ENCODE measurements around the gene OR1F1. TPM values are rescaled to one million over a fixed set of nuclear protein-coding genes. Genes with fewer than 3 reads are reported as not detected.

OR1F1 gene
- total RNA-seq, 1 experiment from 2014 or later, result 0.26 TPM

- H3K4me1 ChIP-seq (ENCODE audit: control insufficient read depth, insufficient read depth, low read length), result 0 out of 2 replicates have a peak, but pooled peaks cover 3% of the 10 kb centered on the region
- H3K36me3 ChIP-seq (ENCODE audit: control insufficient read depth, insufficient read depth, low read length), result no peaks in the 10 kb centered on the region
- intact Hi-C loops (cut with micrococcal nuclease; ENCODE audit: unreplicated experiment) (no loop called here), in situ Hi-C loops (cut with HindIII; ENCODE audit: low pct_unique_long_range_greater_than_20kb, low sequenced_read_pairs) (no loop called here)
- ChIA-PET POLR2A (no interaction called here), CTCF (no interaction called here)
- H3K27me3 ChIP-seq (ENCODE audit: control insufficient read depth, insufficient read depth, low read length), result no peaks in the 10 kb centered on the region
- H3K4me3 ChIP-seq (ENCODE audit: low read depth in 2 of 2, low read length in 2 of 2), result no peak overlapping the region
- TF ChIP-seq REST (IDR thresholded peaks at IDR 0.05; ENCODE audit: insufficient read depth in 1 of 2, low read depth in 2 of 2, low read length in 1 of 2), result no peak
- no peak for TF ChIP-seq CTCF (IDR thresholded peaks at IDR 0.05)
- no peak for TF ChIP-seq POLR2AphosphoS5 (IDR thresholded peaks at IDR 0.05; ENCODE audit: low read depth, low read length)
- TF ChIP-seq SIN3A (IDR thresholded peaks at IDR 0.05; ENCODE audit: borderline replicate concordance, insufficient read depth, low read depth, low read length), result no peak
- no peak for TF ChIP-seq TCF7L2 (IDR thresholded peaks at IDR 0.05; ENCODE audit: low read depth, low read length)
- no peak overlapping the region for H3K27ac ChIP-seq (ENCODE audit: low read length)
- no peaks in the 10 kb centered on the region for H3K9me3 ChIP-seq (ENCODE audit: control insufficient read depth, insufficient read depth, low read depth, low read length)
- DNase-seq (ENCODE audit: low read depth, low spot score), result no peak
- BruUV-seq (replicated peaks), result no TSS peak
- no peak for ATAC-seq
Observed at GRCh38 chr16:3155972-3156371, 32.0 kb upstream of the OR1F1 start.

GRCh38 chr16:3157229-3158025 lies 30.6 kb upstream of the OR1F1 start:
- Histone ChIP-seq H3K4me1 (ENCODE audit: control insufficient read depth, insufficient read depth, low read length) (0 out of 2 replicates have a peak, but pooled peaks cover 3% of the 10 kb centered on the region), H3K27me3 (ENCODE audit: control insufficient read depth, insufficient read depth, low read length) (no peaks in the 10 kb centered on the region), H3K9me3 (ENCODE audit: control insufficient read depth, insufficient read depth, low read depth, low read length) (no peaks in the 10 kb centered on the region), H3K4me3 (ENCODE audit: low read depth in 2 of 2, low read length in 2 of 2) (peak overlapping the region; percentile 76 to 84), H3K27ac (ENCODE audit: low read length) (peak overlapping the region; percentile 79), H3K36me3 (ENCODE audit: control insufficient read depth, insufficient read depth, low read length) (no peaks in the 10 kb centered on the region)
- BruUV-seq (replicated peaks), result no TSS peak
- in situ Hi-C loops (cut with HindIII; ENCODE audit: low pct_unique_long_range_greater_than_20kb, low sequenced_read_pairs), result no loop called here
- intact Hi-C loops (cut with micrococcal nuclease; ENCODE audit: unreplicated experiment), result no loop called here
- ATAC-seq, result peak; percentile 52
- ChIA-PET POLR2A (no interaction called here), CTCF (interaction anchor here (0.5 to 0.9 kb wide), 3 partner anchors 9 to 848 kb away, joined by 3 to 11 read pairs (median 4); no protein-coding TSS in a partner anchor)
- peak; percentile 99 for DNase-seq (ENCODE audit: low read depth, low spot score)
- peak; percentile 53; the same call in 1 of the 2 replicates for TF ChIP-seq POLR2AphosphoS5 (IDR thresholded peaks at IDR 0.05; ENCODE audit: low read depth, low read length)
- TF ChIP-seq SIN3A (IDR thresholded peaks at IDR 0.05; ENCODE audit: borderline replicate concordance, insufficient read depth, low read depth, low read length), result no peak

Measured in Panc1 (cell line).